Activated CD8-positive, alpha-beta memory T cell treated with anti-CD3 and anti-CD28 coated beads for 48 hours (primary cell): ENCODE results near the gene PKHD1.

Experiments used
- DNase-seq, 3 experiments: peaks; one replicate each; pipeline ENCODE4 v3.0.0-alpha.2; 2020; ENCODE audit warnings: low read depth in 2 of 3, low spot score in 2 of 3

The PKHD1 gene

DNA sequence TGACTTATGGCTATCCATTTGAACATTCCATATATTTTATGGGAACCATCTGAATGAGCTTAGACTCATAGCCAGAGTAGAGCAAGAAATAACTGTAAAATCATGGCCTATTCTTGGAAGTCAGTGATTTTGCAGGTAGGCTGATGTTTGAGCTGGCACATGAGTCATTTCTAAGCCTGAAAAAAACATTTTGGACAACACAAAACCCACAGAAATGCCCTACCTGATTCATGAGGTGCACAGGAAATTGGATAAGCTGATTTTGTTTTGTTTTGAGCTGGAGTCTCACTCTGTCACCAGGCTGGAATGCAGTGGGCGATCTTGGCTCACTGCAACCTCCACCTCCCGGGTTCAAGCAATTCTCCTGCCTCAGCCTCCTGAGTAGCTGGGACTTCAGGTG, 443.0 kb downstream of the PKHD1 start:
- no peak for DNase-seq

DNA sequence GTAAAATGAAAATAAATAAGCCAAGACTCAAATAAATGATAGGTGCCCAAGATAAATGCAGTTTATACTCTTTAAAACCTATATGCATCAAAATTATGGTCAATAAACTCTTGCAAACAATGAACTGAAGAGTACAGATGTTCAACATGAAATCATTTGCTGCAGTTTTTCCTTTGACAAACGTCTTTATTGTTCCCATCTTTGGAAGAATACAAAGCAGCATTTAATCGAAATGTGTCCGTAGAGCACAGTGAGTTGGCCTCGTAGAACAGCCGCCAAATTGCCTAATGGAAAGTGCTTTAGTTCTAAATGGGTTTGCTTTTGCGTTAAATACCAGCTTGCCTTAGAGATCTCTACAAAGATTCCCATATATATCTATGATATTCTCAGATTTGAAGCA, 447.4 kb downstream of the PKHD1 start:
- DNase-seq: no peak

DNA sequence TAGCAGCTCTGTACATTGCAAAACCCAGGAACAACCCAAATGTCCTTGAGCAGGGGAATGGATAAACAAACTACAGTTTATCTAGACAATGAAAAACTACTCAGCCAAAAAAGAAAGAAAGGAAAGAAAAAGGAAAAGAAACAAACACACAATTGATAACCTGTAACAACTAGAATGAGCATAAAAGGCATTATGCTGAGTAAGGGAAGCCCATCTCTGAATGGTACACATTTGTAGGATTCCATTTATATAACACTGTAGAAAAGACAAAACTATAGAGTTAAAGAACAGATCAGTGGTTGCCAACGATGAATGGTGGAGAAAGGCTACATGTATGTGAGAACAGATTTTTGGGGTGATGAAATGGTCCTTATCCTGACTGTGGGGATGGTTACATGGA, 454.0 kb downstream of the PKHD1 start:
- no peak for DNase-seq

DNA sequence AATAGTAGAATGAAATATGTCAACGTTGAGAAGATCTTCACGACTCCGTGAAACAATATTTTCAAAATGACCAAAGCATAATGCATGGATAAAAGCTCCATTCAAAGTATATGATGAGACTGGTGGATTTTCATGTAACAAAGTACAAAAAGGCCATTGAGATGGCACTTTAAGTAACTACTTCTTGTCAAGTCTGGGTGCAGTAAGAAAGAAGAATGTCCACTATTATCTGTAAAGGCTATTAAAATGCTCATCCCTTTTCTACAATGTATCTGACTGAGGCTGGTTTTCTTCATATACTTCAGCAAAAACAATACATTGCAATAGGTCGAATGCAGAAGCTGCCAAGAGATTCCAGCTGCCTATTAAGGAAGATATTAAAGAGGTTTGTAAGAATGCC, 457.4 kb downstream of the PKHD1 start:
- no peak for DNase-seq

DNA sequence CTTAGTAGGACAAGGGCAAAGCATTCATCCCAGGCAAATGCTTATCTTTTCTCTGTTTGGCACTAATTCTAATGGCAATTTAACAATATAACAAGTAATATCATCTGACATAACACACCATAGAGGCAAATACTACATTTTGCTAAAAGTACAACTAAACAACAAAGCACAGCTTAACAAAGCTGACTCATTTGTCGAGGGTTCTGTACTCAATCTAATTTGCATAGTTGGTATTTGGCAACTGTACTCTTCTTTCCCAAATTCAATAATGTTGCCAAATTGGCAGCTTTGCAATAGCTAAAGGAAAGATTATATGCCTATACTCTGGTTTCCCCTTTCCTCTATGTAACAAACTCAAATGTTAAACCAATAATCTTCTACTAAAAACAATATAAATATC, 461.0 kb downstream of the PKHD1 start:
- DNase-seq: no peak

DNA sequence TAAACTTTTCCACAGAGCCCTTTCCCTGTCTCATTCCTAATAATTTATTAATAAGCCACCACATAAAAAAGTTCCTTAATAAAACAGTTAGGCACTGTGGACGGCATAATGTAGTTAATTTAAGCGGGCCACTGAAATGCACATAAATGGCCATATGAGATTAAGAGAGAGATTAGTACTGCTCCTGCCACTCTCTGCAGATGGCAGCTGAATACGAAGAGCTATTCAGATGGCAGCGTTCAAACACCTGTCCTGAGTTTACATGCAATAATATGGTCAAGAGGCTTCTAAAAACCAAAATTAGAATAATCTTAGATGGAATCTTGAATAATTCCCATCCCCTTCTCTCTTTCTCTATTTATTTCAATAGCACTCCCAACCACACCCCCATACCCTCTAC, 461.8 kb downstream of the PKHD1 start:
- DNase-seq: no peak

DNA sequence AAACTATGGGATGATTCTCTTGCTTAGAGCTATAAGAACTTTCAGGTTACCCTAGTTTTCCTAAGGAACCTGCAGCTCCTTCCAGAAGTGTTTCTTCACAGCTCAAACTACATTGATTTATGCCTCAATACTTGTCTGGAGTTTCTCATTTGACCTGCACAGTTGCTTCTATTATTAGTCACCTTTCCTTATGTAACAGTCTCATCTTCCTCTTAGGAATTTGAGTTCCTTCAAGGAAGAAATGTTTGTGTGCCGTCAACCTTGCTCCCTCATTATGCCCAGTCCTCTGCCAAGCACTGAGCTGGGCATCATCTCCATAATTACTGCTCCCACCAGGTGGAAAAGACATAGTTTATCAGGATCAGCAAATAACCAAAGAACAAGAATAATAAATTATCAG, 466.4 kb downstream of the PKHD1 start:
- DNase-seq: no peak

DNA sequence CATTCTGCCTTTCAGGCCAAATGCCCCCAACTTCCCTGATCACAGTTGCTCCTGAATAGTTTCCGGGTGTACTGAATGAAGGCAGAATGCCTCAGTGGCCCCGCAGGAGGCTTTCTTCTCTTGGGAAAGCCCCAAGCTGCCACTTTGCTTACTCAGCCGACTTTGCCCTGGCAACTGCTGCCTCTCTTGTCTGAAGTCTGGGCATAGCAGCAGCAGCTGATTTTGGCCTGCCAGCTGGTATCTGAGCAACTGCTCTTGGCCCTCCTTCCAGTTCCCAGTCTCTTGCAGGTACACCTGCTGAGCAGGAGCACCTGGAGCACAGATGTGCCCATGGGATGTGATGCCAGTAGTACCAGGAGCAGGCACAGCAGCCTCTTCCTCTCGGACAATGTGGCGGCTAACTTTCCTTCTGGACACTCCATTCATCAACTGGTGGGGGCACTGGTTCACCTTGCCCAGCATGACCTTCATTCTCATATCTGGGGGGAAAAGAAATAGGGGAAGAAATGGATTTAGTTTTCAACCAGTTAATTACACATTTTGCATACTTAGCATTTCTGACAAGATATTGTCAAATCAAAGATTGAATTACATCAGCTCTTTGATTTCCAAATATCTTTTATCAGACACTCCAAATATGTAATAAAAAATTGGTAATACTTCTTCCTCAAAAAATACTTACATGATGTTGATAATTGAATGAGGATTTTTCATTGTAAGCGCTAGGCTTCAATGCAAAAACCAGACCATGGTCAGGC, 468.2 kb downstream of the PKHD1 start:
- DNase-seq: no peak

DNA sequence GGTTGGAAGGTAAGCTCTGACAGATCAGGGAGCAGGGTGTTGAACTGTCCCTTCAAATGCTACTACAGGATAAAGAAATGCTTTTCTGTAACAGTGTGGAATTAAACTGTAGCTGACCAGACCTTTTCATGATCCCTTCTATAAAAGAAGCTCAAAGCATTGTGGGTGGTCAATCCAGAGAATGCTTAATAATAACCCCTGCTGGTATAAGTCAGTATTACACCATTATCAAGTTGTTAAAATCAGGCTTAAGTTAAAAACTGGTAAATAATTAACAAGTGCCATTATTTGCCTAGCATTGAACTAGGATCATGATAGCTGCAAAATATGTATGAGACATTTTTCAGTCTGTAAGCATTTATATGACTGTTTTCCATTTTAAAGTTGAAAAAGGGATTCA, 468.9 kb downstream of the PKHD1 start:
- DNase-seq: no peak

DNA sequence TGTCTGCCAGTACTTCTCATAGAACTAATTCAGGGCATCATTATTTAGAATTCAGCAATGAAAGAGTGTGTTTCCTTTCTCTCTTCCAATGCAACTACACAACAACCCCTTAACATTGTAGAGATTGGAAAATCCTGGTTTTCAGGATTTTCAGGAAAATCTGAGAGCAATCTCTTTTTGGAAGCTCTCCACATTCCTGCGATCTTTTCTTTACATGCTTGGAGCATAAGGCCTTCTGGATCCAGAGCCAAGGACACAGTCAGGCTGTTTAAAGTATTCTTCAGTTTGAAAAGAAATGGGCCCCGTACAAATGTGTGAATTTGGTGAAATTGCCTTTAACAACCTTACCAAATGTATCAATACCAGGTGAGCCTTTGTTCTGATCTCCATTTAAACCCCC, 469.7 kb downstream of the PKHD1 start:
- DNase-seq: no peak

DNA sequence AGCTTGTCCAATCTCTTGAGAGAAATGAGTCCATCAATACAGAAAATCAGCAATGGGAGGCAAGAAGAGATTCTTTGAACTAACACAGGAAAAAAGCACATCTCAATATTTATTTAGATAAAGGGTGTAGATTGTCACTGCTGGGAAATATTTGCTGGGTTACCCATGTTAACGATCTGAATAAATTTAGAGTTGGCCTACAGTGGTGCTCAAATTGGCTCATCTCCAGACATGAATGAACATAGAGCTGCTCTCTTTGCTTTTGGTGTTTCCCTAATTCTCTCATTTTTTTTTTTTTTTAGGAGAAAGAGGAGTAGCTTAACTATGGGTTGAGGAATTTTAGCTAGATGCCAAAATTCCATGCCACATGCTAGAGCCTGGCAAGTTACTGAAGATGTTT, 471.2 kb downstream of the PKHD1 start:
- no peak for DNase-seq

DNA sequence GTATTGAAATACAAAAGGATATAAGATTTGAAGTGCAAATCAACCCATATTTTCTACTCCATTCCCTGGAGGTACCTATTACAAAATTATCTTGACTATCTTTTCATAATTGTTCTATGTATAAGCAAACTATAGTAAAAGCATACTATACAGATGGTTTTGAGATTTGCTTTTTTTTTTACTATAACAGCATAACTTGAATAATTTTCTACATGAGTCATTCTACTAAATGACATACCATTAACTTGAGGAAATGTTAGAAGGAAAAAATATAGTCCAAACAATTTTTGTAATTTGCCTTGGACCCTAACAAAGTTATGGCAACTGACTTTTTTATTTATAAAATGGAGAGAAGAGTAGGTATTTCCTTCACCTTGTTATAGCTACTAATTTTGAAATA, 472.7 kb downstream of the PKHD1 start:
- DNase-seq: no peak

DNA sequence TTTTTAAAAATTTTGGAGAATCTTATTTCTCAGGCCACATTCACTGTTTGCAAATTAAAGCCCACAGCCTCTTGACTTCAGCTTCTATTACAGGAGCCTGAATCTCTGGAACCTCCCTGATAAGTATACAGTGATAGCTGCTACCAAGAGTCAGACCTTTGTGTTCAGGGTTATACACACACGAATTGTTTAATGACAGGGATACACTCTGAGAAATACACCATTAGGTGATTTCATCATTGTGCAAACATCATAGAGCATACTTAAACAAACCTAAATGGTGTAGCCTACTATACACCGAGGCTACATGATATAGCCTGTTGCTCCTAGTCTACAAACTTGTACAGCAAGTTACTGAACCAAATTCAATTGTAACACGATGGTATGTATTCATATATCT, 473.9 kb downstream of the PKHD1 start:
- DNase-seq: no peak

DNA sequence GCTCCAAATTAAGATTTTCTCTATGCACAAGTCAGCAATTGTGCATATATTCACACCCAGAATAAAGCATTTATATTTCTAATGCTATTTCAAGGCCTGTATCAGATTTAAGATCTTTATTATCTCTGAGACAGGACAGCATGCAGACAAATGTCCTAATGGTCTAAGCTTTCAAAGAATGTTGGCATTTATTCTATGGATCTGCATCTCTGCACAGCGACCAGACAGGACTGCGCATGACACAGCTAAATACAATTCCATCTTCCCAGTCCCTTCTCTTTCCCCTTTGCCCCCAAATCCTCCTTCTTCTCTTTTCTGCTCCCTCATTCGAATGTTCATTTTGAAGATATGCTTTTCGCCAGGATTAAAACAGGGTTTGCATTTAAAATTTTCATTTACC, 478.5 kb downstream of the PKHD1 start:
- DNase-seq: no peak

DNA sequence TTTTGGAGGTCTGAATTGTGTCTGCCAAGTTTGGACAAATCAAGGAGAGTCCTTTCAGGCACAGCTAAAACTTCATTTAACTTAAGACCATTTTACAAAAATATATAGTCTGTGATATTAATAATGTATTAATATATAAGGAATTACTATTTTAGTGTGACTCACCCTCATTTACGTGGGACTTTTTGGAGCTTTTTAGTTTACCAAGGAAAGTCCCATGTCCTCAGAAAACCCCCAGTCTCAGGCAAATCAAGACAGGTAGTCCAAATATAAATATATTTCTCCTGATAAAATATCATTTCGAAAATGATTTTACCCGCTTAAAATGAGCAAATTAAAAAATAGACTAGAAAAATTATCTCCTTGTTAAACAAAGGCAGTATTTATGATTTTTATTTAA, 479.0 kb downstream of the PKHD1 start:
- no peak for DNase-seq

DNA sequence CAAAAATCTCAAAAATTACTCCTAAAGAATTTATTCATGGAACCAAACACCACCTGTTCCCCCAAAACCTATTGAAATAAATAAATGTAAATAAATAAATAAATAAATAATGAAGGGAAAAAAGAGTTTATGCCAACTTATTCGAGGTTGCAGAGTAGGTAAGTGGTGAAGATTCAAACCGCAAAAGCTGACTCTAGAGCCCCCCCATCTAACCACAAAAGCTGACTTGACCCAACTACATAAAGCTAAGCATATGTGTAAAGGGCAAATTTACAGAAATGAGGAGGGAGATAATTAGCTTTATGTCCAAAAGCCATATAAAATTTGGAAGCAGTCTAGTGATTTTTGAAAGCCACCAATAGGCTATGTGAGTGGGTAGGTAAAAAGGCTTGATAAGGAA, 486.9 kb downstream of the PKHD1 start:
- DNase-seq: no peak

DNA sequence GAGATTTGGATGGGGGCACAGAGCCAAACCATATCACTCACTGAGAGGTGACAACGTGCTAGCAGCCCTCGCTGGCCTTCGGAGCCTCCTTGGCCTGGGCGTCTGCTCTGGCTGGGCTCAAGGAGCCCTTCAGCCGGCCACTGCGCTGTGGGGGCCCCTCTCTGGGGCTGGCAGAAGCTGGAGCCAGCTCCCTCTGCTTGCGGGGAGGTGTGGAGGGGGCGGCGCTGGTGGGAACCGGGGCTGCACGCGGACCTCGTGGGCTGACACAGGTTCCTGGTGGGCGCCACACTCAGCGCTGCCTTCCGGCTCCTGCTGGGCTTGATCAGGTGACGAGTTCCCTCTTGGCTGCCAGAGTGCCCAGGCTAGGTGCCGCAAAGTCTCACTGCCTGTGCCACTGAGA, 489.2 kb downstream of the PKHD1 start:
- no peak for DNase-seq

DNA sequence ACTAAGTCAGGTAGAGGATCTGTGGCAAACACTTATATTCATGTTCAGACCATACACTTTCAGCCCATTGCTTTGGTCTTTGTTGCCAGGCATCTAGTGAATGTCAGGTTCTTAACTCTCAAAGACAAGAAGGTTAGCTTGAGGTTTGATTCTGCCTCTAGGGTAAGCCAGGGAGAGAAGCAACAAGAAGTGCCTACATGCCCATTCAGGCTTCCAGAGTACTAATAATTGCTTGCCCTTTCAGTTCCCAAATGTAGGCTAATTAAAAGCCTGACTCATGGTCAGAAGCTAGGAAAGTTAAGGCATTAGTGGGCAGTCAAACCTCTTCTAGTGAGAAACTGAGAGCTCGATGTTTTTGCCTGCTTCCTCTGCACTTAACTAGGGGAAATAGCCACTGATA, 492.4 kb downstream of the PKHD1 start:
- no peak for DNase-seq

DNA sequence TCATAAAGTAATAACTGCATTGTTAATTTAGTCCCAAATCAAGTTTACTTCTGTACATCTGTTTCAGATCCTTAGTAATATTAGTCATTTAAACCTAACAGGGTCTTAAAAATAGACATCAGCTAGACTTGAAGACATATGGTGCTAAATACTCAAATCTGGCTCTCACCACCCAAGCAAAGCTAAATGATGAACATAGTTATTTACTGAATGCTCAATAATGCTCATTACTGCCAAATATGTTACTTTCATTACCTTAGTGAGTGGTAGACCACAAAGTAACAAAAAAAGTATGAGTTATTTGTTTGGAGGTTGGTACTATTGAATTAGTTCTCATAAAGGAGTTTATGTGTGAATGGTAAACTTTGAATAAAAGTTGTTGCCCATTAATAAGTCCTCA, 502.1 kb downstream of the PKHD1 start:
- DNase-seq: no peak

DNA sequence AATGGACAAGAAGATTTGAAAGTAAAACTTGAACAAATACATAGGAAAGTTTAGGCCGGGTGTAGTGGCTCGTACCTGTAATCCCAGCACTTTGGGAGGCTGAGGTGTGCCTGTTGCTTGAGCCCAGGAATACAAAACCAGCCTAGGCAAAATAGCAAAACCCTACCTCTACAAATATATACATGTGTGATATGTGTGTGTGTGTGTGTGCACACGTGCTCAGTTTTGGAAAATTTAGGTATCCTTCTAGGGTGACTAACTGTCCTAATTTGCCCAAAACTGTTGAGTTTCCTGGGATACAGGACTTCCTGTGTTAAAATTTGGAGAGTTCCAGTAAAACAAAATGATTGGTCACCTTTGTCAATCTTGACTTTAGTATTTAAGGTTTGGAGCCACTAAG, 503.2 kb downstream of the PKHD1 start:
- DNase-seq: no peak

DNA sequence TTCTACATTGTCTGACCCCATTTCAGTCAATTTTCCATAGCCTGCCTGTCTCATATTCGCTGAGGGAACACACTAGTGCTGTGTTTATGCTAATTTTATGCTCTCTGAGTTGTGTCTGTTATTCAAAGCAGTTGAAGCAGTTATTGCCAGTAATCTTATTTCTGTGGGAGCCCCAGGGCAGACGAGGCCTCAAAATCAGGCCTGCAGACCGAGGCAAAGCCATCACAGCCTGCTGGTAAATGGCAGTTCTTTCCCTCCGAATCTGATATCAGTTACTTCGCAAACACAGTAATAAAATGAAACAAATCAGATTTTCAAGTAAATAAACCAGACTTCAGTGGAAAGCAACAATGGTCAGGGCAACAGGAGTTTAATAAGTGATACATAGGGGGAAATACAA, 508.4 kb downstream of the PKHD1 start:
- no peak for DNase-seq

DNA sequence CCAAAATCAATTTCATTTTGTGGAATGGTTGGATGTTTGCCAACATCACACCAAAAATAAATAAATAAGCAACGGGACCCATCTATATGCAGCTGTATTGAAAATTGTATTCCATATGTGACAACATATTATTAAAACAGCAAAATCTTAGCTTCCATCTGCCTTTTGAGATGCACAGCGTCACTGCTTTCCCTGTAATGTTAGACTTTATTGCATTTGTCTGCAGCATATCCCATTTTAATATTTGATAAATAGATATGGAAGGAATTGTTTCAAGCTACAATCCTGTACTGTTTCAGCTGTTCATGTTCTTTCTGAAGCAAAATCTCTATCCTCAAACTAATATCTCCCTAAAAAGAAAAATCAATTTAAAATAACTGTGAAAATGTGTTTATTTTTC, 509.1 kb downstream of the PKHD1 start:
- DNase-seq: no peak

DNA sequence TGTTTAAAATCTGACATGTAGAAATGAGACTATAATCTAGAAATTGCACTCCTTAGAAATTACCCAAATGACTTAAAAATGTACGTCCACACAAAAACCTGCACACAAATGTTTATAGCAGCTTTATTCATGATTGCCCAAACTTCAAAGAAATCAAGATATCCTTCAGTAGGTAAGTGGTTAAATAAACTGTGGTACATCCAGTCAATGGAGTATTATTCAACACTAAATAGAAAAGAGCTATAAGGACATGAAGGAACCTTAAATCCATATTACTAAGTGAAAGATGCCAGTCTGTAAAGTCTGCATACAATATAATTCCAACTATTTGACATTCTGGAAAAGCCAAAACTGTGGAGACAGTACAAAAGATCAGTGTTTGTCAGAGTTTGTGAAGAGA, 513.4 kb downstream of the PKHD1 start:
- no peak for DNase-seq

DNA sequence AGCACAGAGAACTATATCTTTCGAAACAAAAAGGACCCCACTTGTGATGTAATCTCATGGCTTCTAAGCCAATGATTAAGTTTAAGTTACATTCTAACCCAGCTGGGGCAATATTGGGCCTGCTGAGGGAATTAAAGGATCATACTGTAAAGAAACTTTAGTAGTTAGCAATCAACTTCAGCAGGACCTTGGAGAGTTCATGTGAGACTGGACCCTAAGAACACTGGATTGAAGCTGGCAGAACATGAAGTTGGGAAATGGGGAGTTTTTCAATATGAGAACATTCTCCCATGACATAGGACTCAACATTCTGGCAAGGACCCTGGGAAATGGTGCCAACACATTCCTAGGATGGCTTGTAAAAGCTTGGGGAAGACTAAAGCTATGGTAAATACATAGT, 516.2 kb downstream of the PKHD1 start:
- no peak for DNase-seq
